ENCODE measurements around the gene JMJD7. TPM values are rescaled to one million over a fixed set of nuclear protein-coding genes. Genes with fewer than 3 reads are reported as not detected.

JMJD7 gene
- total RNA-seq, 1 experiment from 2014 or later = 13.2 TPM

DNA sequence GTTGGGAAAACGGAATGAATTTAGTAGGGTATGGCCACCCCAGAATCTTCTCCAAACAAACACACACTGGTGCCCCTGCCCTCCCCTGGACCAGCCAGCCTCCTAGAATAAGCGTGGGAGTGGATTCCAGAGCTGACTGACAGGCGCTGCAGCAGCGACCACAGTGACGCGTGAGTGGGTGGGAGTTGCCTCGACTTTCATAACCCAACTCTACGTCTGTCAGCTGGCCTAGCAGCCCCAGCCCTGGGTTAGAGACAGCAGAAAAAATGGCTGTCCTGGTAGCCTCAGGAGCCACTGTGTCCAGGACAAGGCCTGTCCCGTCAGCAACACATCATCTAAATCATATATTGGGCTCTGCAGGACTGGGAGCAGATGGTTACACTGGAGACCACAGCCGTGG is 20.7 kb downstream of the JMJD7 start:
- BruUV-seq (replicated peaks) = no TSS peak
- CTCF ChIA-PET = no interaction called here
- Histone ChIP-seq H3K4me1 (ENCODE audit: control insufficient read depth, insufficient read depth, low read length) (no peaks in the 10 kb centered on the region), H3K9me3 (ENCODE audit: control insufficient read depth, insufficient read depth, low read depth, low read length) (no peaks in the 10 kb centered on the region), H3K27ac (ENCODE audit: low read length) (no peak overlapping the region), H3K4me3 (ENCODE audit: low read depth in 2 of 2, low read length in 2 of 2) (no peak overlapping the region), H3K27me3 (ENCODE audit: control insufficient read depth, insufficient read depth, low read length) (no peaks in the 10 kb centered on the region), H3K36me3 (ENCODE audit: control insufficient read depth, insufficient read depth, low read length) (no peaks in the 10 kb centered on the region)
- DNase-seq (ENCODE audit: low read depth, low spot score) = no peak
- POLR2A ChIA-PET = no interaction called here
- TF ChIP-seq, protein P1, sequence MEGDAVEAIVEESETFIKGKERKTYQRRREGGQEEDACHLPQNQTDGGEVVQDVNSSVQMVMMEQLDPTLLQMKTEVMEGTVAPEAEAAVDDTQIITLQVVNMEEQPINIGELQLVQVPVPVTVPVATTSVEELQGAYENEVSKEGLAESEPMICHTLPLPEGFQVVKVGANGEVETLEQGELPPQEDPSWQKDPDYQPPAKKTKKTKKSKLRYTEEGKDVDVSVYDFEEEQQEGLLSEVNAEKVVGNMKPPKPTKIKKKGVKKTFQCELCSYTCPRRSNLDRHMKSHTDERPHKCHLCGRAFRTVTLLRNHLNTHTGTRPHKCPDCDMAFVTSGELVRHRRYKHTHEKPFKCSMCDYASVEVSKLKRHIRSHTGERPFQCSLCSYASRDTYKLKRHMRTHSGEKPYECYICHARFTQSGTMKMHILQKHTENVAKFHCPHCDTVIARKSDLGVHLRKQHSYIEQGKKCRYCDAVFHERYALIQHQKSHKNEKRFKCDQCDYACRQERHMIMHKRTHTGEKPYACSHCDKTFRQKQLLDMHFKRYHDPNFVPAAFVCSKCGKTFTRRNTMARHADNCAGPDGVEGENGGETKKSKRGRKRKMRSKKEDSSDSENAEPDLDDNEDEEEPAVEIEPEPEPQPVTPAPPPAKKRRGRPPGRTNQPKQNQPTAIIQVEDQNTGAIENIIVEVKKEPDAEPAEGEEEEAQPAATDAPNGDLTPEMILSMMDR (IDR thresholded peaks at IDR 0.05) = no peak
- no peak for TF ChIP-seq TCF7L2 (IDR thresholded peaks at IDR 0.05; ENCODE audit: low read depth, low read length)
- intact Hi-C loops (cut with micrococcal nuclease; ENCODE audit: unreplicated experiment) = no loop called here
- in situ Hi-C loops (cut with HindIII; ENCODE audit: low pct_unique_long_range_greater_than_20kb, low sequenced_read_pairs) = no loop called here
- ATAC-seq = no peak

DNA sequence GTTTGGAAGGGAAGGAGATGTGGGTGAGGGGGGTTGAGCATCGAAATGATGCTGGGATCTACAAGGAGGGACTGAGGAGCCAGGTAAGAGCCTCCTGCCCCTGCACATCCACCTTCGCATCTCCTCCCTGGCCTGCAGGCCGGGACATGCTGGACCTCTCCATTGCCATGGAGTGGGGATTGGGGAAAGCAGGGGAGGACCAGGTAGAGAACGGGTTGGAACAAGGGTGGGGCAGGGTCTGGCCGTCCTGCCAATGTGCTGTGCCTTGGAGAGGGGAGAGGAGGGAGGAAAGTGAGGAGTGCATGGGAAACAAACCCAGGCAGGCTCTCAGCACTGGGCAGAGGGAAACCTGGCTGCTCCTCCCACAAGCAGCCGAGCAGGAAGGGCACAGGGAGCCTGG is 21.3 kb downstream of the JMJD7 start:
- no peaks in the 10 kb centered on the region for H3K4me1 ChIP-seq (ENCODE audit: control insufficient read depth, insufficient read depth, low read length)
- CTCF ChIA-PET = no interaction called here
- no TSS peak for BruUV-seq (replicated peaks)

More for the DNA sequence above, 21.3 kb downstream of the JMJD7 start:
- DNase-seq (ENCODE audit: low read depth, low spot score) (no peak), ATAC-seq (no peak)
- intact Hi-C loops (cut with micrococcal nuclease; ENCODE audit: unreplicated experiment) (no loop called here), in situ Hi-C loops (cut with HindIII; ENCODE audit: low pct_unique_long_range_greater_than_20kb, low sequenced_read_pairs) (no loop called here)
- POLR2A ChIA-PET = no interaction called here
- H3K27me3 ChIP-seq (ENCODE audit: control insufficient read depth, insufficient read depth, low read length) = no peaks in the 10 kb centered on the region
- no peaks in the 10 kb centered on the region for H3K36me3 ChIP-seq (ENCODE audit: control insufficient read depth, insufficient read depth, low read length)
- TF ChIP-seq SIN3A (IDR thresholded peaks at IDR 0.05; ENCODE audit: borderline replicate concordance, insufficient read depth, low read depth, low read length) = no peak
- TF ChIP-seq, protein P1 (IDR thresholded peaks at IDR 0.05) = no peak
- no peak for TF ChIP-seq TCF7L2 (IDR thresholded peaks at IDR 0.05; ENCODE audit: low read depth, low read length)
- no peak for TF ChIP-seq POLR2AphosphoS5 (IDR thresholded peaks at IDR 0.05; ENCODE audit: low read depth, low read length)
- TF ChIP-seq, protein P2, sequence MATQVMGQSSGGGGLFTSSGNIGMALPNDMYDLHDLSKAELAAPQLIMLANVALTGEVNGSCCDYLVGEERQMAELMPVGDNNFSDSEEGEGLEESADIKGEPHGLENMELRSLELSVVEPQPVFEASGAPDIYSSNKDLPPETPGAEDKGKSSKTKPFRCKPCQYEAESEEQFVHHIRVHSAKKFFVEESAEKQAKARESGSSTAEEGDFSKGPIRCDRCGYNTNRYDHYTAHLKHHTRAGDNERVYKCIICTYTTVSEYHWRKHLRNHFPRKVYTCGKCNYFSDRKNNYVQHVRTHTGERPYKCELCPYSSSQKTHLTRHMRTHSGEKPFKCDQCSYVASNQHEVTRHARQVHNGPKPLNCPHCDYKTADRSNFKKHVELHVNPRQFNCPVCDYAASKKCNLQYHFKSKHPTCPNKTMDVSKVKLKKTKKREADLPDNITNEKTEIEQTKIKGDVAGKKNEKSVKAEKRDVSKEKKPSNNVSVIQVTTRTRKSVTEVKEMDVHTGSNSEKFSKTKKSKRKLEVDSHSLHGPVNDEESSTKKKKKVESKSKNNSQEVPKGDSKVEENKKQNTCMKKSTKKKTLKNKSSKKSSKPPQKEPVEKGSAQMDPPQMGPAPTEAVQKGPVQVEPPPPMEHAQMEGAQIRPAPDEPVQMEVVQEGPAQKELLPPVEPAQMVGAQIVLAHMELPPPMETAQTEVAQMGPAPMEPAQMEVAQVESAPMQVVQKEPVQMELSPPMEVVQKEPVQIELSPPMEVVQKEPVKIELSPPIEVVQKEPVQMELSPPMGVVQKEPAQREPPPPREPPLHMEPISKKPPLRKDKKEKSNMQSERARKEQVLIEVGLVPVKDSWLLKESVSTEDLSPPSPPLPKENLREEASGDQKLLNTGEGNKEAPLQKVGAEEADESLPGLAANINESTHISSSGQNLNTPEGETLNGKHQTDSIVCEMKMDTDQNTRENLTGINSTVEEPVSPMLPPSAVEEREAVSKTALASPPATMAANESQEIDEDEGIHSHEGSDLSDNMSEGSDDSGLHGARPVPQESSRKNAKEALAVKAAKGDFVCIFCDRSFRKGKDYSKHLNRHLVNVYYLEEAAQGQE (IDR thresholded peaks at IDR 0.05; ENCODE audit: insufficient read depth in 1 of 2, low read depth in 2 of 2, low read length in 1 of 2) = no peak
- no peaks in the 10 kb centered on the region for H3K9me3 ChIP-seq (ENCODE audit: control insufficient read depth, insufficient read depth, low read depth, low read length)
- no peak overlapping the region for H3K4me3 ChIP-seq (ENCODE audit: low read depth in 2 of 2, low read length in 2 of 2)
- H3K27ac ChIP-seq (ENCODE audit: low read length) = no peak overlapping the region
